BE2C (cell line): ENCODE results near the gene HECTD2.
"Not testable (repeated sequence)": the region's sequence is repeated elsewhere in the genome, so short reads cannot be mapped to it uniquely, and the experiment has no call there.

ENCODE experiments used
- DNase-seq: peaks from one replicate; pipeline ENCODE4 v3.0.0-alpha.2; 2020
- H3K27me3 ChIP-seq: fragments of 250-450 bp; sonication (Bioruptor Pico); 2 replicates; pipeline ENCODE4 v1.5.1; 2020; ENCODE audit warnings: mild to moderate bottlenecking
- H3K36me3 ChIP-seq: fragments of 250-450 bp; sonication (Bioruptor Pico); 2 replicates; pipeline ENCODE4 v1.5.1; 2020; ENCODE audit warnings: mild to moderate bottlenecking
- H3K4me1 ChIP-seq: fragments of 250-450 bp; sonication (Bioruptor Pico); 2 replicates; pipeline ENCODE4 v1.5.1; 2020
- H3K4me3 ChIP-seq: 2 replicates; pipeline ENCODE4 v1.5.1; 2011; ENCODE audit warnings: low read depth, low read length
- H3K9me3 ChIP-seq: fragments of 250-450 bp; sonication (Bioruptor Pico); 2 replicates; pipeline ENCODE4 v1.5.1; 2020
- CTCF ChIP-seq: IDR thresholded peaks from 2 replicates; pipeline ENCODE4 v1.5.1; 2012; ENCODE audit warnings: mild to moderate bottlenecking, low read depth, low read length

HECTD2 gene

GRCh38 chr10:91444211-91445182 lies 34.4 kb downstream of the HECTD2 start:
- DNase-seq = no peak
- Histone ChIP-seq H3K4me1 (no peaks in the 10 kb centered on the region), H3K4me3 (no peak overlapping the region), H3K9me3 (no peaks in the 10 kb centered on the region; the same call in 1 of the 2 replicates), H3K36me3 (no peaks in the 10 kb centered on the region), H3K27me3 (no peaks in the 10 kb centered on the region)
- TF ChIP-seq CTCF = no peak

- Histone ChIP-seq H3K27me3 (no peaks in the 10 kb centered on the region), H3K36me3 (no peaks in the 10 kb centered on the region), H3K4me3 (no peak overlapping the region), H3K4me1 (no peaks in the 10 kb centered on the region), H3K9me3 (no peaks in the 10 kb centered on the region)
- DNase-seq = no peak
- no peak for TF ChIP-seq CTCF
These were observed 41.9 kb downstream of the HECTD2 start for GRCh38 chr10:91452063-91452462.

- Histone ChIP-seq H3K4me1 (no peaks in the 10 kb centered on the region), H3K36me3 (no peaks in the 10 kb centered on the region), H3K27me3 (no peaks in the 10 kb centered on the region), H3K9me3 (no peaks in the 10 kb centered on the region), H3K4me3 (no peak overlapping the region)
- TF ChIP-seq CTCF = no peak
- no peak for DNase-seq
These were observed 43.4 kb downstream of the HECTD2 start for GRCh38 chr10:91453535-91453934.

- H3K4me1 ChIP-seq, H3K36me3 ChIP-seq, DNase-seq, H3K27me3 ChIP-seq, H3K9me3 ChIP-seq, H3K4me3 ChIP-seq: not testable (repeated sequence)
These were observed 45.0 kb downstream of the HECTD2 start for GRCh38 chr10:91455135-91455534.

GRCh38 chr10:91460681-91461080 lies 50.5 kb downstream of the HECTD2 start:
- Histone ChIP-seq H3K27me3 (no peaks in the 10 kb centered on the region), H3K4me1 (peaks cover 6% of the 10 kb centered on the region), H3K9me3 (no peaks in the 10 kb centered on the region), H3K4me3 (no peak overlapping the region), H3K36me3 (peaks cover 2% of the 10 kb centered on the region)
- DNase-seq = no peak
- no peak for TF ChIP-seq CTCF

- H3K4me1 ChIP-seq = peaks cover 6% of the 10 kb centered on the region
- H3K36me3 ChIP-seq = peaks cover 2% of the 10 kb centered on the region
- H3K9me3 ChIP-seq = no peaks in the 10 kb centered on the region
- no peak overlapping the region for H3K4me3 ChIP-seq
- no peak for DNase-seq
- no peaks in the 10 kb centered on the region for H3K27me3 ChIP-seq
- TF ChIP-seq CTCF = no peak
These were observed 52.3 kb downstream of the HECTD2 start for GRCh38 chr10:91462423-91462822.
